ENCODE measurements around the gene VENTX. TPM values are rescaled to one million over a fixed set of nuclear protein-coding genes. Genes with fewer than 3 reads are reported as not detected.

The VENTX gene
- total RNA-seq, 3 donors from 2014 or later, result not detected

GRCh38 chr10:133198621-133199487 lies 38.8 kb upstream of the VENTX start:
- no peak overlapping the region for H3K4me3 Mint-ChIP-seq
- H3K27me3 Mint-ChIP-seq (ENCODE audit: low read depth), result no peaks in the 10 kb centered on the region
- no peaks in the 10 kb centered on the region for H3K4me1 Mint-ChIP-seq (ENCODE audit: low read depth)
- DNase-seq (no peak), ATAC-seq (no peak)
- H3K9me3 Mint-ChIP-seq, result peaks cover 2% of the 10 kb centered on the region
- H3K36me3 Mint-ChIP-seq (ENCODE audit: insufficient read depth), result no peaks in the 10 kb centered on the region

- H3K4me3 Mint-ChIP-seq, result no peak overlapping the region
- no peaks in the 10 kb centered on the region for H3K4me1 Mint-ChIP-seq (ENCODE audit: low read depth)
- H3K36me3 Mint-ChIP-seq (ENCODE audit: insufficient read depth), result no peaks in the 10 kb centered on the region
- no peaks in the 10 kb centered on the region for H3K9me3 Mint-ChIP-seq
- ATAC-seq (no peak), DNase-seq (no peak)
- H3K27me3 Mint-ChIP-seq (ENCODE audit: low read depth), result peaks cover 3% of the 10 kb centered on the region
These were observed 38.2 kb upstream of the VENTX start for GRCh38 chr10:133199488-133199885.

DNA sequence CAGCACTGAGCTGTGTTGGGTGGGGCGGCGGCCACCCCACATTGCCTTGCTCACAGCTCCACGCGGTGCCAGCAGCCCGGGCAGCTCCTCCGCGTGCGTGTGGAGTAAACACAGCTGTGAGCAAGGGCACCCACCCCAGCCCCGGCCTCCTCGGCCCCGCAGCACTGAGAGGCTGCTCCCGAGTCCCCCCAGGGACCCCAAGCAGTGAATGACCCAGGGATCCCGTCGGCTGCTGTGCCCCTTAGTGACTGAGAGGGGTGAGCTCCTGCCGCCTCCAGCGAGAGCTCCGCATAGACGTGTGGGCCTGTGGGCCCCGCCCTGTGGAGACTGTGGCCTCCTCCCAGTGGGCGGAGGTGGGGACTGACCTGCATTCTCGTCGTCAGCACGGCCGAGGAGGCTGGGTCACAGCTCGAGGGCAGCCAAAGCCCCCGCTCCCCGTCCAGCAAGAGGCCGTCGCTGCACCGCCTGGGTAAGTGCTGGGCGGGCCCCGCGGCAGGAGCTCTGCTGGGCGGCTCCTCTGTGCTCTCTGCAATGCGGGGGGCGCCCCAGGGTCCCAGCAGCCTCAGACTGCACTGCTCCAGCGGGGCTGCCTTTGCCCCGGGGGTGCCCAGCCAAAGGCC lies 37.6 kb upstream of the VENTX start:
- Mint-ChIP-seq H3K36me3 (ENCODE audit: insufficient read depth) (no peaks in the 10 kb centered on the region), H3K9me3 (no peaks in the 10 kb centered on the region), H3K4me3 (no peak overlapping the region), H3K4me1 (ENCODE audit: low read depth) (no peaks in the 10 kb centered on the region), H3K27me3 (ENCODE audit: low read depth) (peaks cover 3% of the 10 kb centered on the region)
- ATAC-seq, result no peak
- no peak for DNase-seq

DNA sequence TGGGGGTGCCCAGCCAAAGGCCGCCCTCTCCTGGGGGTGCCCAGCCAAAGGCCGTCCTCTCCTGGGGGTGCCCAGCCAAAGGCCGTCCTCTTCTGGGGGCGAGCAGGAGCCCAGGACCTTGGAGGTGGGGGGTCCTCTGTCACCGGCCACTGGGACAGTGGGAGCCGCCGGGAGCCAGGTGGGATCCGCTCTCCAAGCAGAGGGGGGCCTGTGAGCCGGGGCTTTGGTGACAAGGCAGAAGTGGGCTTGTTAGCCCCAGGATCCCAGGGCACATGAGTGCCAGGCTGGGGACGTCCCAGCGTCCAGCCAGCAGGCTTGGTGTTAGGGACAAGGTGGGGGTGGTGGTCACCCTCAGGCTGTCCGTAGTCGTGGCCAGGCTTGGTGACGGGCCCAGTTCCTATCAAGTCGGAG lies 37.0 kb upstream of the VENTX start:
- Mint-ChIP-seq H3K9me3 (no peaks in the 10 kb centered on the region), H3K36me3 (ENCODE audit: insufficient read depth) (no peaks in the 10 kb centered on the region), H3K27me3 (ENCODE audit: low read depth) (peaks cover 3% of the 10 kb centered on the region), H3K4me3 (no peak overlapping the region), H3K4me1 (ENCODE audit: low read depth) (no peaks in the 10 kb centered on the region)
- no peak for DNase-seq
- no peak for ATAC-seq

DNA sequence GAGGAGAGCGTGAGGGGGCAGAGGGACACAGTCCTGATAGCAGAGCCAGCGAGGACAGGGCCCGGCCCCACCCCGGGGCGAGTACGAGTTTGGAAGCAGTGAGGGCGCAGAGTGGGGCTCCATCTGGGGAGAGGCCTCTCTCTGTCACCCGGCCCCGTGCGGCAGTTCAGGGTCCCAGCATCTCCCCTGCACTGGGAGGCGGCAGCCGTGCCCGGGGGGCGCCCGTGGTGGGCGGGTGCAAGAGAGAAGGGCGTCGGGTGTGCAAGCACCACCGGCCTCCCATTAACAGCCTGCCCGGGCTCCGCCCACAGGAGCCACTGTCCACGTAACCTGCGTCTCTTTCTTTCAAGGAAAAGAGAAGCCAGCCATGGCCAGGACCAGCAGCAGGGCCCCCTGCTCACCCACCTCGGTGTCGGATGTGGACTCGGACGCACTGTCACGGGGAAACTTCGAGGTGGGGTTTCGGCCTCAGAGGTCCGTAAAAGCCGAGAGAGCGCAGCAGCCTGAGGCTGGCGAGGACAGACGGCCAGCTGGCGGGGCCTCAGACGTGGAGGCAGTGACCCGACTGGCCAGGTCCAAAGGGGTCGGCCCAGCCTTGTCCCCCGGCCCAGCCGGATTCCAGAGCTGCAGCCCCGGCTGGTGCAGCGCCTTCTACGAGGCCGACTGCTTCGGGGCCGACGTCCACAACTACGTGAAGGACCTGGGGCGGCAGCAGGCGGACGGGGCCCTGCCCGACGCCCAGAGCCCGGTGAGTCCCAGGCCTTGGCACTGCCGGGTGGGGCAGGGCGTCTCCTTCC lies 36.3 kb upstream of the VENTX start:
- Mint-ChIP-seq H3K4me1 (ENCODE audit: low read depth) (no peaks in the 10 kb centered on the region), H3K36me3 (ENCODE audit: insufficient read depth) (no peaks in the 10 kb centered on the region), H3K4me3 (no peak overlapping the region), H3K9me3 (no peaks in the 10 kb centered on the region), H3K27me3 (ENCODE audit: low read depth) (peaks cover 3% of the 10 kb centered on the region)
- no peak for DNase-seq
- no peak for ATAC-seq

- no peak for DNase-seq
- H3K36me3 Mint-ChIP-seq (ENCODE audit: insufficient read depth), result no peaks in the 10 kb centered on the region
- no peaks in the 10 kb centered on the region for H3K4me1 Mint-ChIP-seq (ENCODE audit: low read depth)
- H3K4me3 Mint-ChIP-seq, result no peak overlapping the region
- ATAC-seq, result no peak
- H3K9me3 Mint-ChIP-seq, result no peaks in the 10 kb centered on the region
- peaks cover 3% of the 10 kb centered on the region for H3K27me3 Mint-ChIP-seq (ENCODE audit: low read depth)
These were observed 35.5 kb upstream of the VENTX start for GRCh38 chr10:133201948-133202725.

DNA sequence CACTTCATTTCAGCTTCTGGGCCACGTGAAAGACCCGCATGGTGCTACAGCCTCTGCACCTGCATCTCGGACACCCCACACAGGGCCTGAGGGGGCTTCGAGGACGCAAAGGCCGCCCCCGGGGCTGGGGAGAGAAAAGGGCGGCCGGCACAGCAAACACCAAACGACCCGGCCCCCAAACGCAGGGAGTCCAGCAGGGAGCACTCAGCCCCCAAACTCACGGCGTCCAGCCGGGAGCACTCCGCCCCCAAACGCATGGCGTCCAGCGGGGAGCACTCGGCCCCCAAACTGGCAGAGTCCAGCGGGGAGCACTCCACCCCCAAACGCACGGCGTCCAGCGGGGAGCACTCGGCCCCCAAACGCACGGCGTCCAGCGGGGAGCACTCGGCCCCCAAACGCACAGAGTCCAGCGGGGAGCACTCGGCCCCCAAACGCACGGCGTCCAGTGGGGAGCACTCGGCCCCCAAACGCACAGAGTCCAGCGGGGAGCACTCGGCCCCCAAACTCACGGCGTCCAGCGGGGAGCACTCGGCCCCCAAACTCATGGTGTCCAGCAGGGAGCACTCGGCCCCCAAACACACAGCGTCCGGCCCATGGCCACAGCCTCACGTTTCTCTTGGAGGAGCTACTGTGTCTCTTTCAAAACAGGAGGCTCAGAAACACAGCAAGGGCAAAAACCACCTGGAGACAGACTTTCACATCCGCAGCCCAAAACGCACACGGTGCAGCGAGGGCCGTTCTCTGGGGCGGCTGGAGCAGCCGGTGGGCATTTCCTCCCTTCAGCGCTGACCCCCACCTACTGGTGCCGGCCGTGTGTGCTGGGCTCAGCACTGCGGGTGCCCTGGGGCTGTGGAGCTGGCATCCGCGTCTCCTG lies 34.6 kb upstream of the VENTX start:
- DNase-seq, result no peak
- Mint-ChIP-seq H3K4me1 (ENCODE audit: low read depth) (no peaks in the 10 kb centered on the region), H3K9me3 (no peaks in the 10 kb centered on the region), H3K36me3 (ENCODE audit: insufficient read depth) (no peaks in the 10 kb centered on the region), H3K27me3 (ENCODE audit: low read depth) (peaks cover 3% of the 10 kb centered on the region), H3K4me3 (no peak overlapping the region)
- ATAC-seq, result no peak

GRCh38 chr10:133203652-133204195 lies 33.9 kb upstream of the VENTX start:
- H3K4me3 Mint-ChIP-seq, result no peak overlapping the region
- ATAC-seq (no peak), DNase-seq (no peak)
- no peaks in the 10 kb centered on the region for H3K4me1 Mint-ChIP-seq (ENCODE audit: low read depth)
- H3K36me3 Mint-ChIP-seq (ENCODE audit: insufficient read depth), result no peaks in the 10 kb centered on the region
- no peaks in the 10 kb centered on the region for H3K9me3 Mint-ChIP-seq
- H3K27me3 Mint-ChIP-seq (ENCODE audit: low read depth), result peaks cover 3% of the 10 kb centered on the region

DNA sequence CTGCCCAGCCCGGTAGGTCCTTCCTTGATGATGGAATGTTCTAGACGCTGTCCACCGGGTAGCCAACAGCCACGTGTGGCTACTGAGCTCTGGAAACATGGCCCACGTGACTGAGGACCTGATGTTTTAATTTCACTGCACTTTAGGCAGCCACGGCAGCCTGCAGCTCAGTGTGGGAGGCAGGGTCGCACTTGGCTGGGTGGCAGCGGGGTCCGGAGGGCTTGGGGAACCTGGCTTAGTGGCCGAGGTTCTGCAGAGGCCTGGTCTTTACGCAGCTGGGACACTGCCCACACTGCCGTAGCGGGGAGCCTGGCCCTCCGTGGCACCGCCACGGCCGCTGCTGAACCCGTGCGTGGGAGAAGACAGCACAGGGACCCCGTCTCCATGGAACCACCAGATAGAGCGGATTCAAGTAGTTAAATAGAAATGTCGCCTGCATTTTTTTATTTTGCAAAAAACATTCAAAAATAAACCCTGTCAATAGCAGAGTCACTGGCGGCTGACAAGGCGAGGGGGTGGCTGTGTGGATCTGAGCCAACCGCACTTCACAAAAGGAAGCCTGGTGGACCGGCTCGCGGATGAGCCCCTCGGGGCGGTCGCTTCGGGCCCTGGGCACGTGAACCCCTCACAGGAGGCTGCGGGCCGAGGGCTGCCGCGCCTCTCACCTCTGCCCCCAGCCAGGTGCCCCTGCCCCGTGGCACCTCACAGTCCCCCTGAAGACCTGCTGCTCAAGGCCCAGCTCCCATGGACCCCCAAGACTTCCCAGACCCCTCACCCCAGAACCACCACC lies 33.2 kb upstream of the VENTX start:
- H3K9me3 Mint-ChIP-seq, result no peaks in the 10 kb centered on the region
- no peaks in the 10 kb centered on the region for H3K36me3 Mint-ChIP-seq (ENCODE audit: insufficient read depth)
- DNase-seq (no peak), ATAC-seq (no peak)
- H3K27me3 Mint-ChIP-seq (ENCODE audit: low read depth), result peaks cover 3% of the 10 kb centered on the region
- H3K4me3 Mint-ChIP-seq, result no peak overlapping the region
- H3K4me1 Mint-ChIP-seq (ENCODE audit: low read depth), result no peaks in the 10 kb centered on the region

- Mint-ChIP-seq H3K36me3 (ENCODE audit: insufficient read depth) (no peaks in the 10 kb centered on the region), H3K4me1 (ENCODE audit: low read depth) (no peaks in the 10 kb centered on the region), H3K4me3 (no peak overlapping the region), H3K9me3 (no peaks in the 10 kb centered on the region), H3K27me3 (ENCODE audit: low read depth) (peaks cover 3% of the 10 kb centered on the region)
- ATAC-seq (no peak), DNase-seq (no peak)
These were observed 32.5 kb upstream of the VENTX start for GRCh38 chr10:133205146-133205545.

DNA sequence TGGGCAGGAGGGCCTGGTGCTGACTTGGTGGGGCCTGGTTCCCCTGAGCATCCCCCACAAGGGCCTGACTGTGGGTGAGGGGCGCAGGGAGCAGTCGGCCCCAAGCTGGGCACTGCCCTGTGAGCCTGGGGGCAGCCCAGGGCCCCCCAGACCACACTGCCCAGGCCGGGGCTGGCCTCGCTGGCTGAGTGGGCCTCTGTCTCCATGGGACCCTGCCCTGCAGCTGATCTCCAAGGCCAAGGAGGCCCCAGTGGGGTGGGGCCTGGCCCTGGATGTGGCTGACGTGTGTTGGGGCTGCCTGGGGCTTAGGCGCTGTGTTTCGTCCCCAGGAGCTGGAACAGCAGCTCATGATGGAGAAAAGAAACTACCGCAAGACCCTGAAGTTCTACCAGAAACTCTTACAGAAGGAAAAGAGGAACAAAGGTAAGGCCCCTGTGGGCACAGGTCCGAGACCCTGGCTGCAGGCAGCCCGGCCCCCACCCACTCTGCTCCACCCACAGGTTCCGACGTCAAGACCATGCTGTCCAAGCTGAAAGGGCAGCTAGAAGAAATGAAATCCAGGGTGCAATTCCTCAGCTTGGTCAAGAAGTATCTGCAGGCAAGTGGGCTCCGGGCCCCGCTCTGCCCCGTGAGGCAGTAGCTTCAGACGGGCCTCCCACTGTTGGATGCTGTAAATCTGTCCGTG lies 31.2 kb upstream of the VENTX start:
- H3K27me3 Mint-ChIP-seq (ENCODE audit: low read depth), result peaks cover 3% of the 10 kb centered on the region
- no peak for DNase-seq
- no peak overlapping the region for H3K4me3 Mint-ChIP-seq
- no peak for ATAC-seq
- H3K4me1 Mint-ChIP-seq (ENCODE audit: low read depth), result peaks cover 2% of the 10 kb centered on the region
- no peaks in the 10 kb centered on the region for H3K36me3 Mint-ChIP-seq (ENCODE audit: insufficient read depth)
- H3K9me3 Mint-ChIP-seq, result no peaks in the 10 kb centered on the region

- Mint-ChIP-seq H3K4me3 (no peak overlapping the region), H3K27me3 (ENCODE audit: low read depth) (peaks cover 4% of the 10 kb centered on the region), H3K36me3 (ENCODE audit: insufficient read depth) (no peaks in the 10 kb centered on the region), H3K9me3 (no peaks in the 10 kb centered on the region), H3K4me1 (ENCODE audit: low read depth) (peaks cover 2% of the 10 kb centered on the region)
- DNase-seq (no peak), ATAC-seq (no peak)
These were observed 30.5 kb upstream of the VENTX start for GRCh38 chr10:133207041-133207600.

Measured in activated T-cell treated with anti-CD3 and anti-CD28 coated beads, Interleukin-2, amount 50 U/mL, for 4 hours (primary cell).